NCI-H2196 treated with DMSO at 0.1 percent for 48 hours (cell line): Measurements from ENCODE around the gene CORT.
"Not testable (repeated sequence)": the region's sequence is repeated elsewhere in the genome, so short reads cannot be mapped to it uniquely, and the experiment has no call there.

Experiments used
- DNase-seq: peaks from one replicate; lab custom pipeline; 2025; ENCODE audit not compliant: unreplicated experiment; lab: John Stamatoyannopoulos, UW

The CORT gene

DNA sequence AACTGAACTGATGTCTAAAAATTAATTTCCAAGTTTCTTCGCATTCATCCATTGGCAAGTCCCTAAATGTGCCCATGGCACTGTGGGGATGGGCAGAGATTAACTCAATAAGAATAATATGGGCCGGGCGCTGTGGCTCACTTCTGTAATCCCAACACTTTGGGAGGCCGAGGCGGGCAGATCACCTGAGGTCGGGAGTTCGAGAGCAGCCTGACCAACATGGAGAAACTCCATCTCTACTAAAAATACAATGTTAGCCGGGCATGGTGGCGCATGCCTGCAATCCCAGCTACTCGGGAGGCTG, 24.4 kb downstream of the CORT start:
- not testable (repeated sequence) for DNase-seq

DNA sequence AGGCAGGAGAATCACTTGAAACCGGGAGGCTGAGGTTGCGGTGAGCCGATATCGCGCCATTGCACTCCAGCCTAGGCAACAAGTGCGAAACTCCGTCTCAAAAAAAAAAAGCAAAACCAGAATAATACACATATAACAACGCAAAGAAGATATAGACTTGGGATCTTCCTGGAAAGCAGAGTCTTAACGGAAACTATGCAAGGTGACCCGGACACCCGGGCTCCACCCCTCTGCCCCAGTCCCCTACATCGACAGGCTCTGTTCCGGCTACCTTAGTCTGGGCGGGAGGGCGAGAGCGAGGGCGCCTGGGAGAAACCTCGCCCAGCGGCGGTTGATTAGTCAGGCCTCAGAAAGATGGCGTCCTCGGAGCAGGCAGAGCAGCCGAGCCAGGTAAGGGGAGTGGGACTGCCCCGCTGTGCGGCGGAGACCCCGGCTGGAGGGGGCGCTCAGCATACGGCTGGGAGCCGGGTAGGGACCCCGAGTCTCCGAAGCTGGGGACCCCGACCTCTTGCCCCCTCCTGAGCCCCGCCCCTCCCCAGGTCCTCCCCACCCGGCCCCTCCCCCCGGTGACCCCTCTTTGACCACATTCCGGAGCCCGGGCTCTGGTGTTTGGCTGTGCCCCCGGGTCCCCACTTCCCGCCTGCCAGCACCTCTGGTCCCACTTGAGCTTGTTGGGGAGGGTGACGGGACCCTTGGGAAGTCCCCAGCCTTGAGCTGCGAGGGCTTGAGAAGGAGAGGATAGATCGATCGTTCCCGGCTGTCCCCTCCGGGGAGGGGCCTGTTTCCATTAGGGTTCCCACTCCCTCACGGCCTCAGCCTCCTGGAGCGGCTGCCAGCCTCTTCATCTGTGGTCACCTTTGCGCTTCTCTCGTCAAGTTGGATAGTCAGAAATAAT, 25.0 kb downstream of the CORT start, which contains the start of gene PEX14:
PEX14 (plus strand) TSS at position 338 of the 895 bp plus-strand sequence; CDS start at position 355, 17 bp downstream.
- peak; percentile 82 for DNase-seq

DNA sequence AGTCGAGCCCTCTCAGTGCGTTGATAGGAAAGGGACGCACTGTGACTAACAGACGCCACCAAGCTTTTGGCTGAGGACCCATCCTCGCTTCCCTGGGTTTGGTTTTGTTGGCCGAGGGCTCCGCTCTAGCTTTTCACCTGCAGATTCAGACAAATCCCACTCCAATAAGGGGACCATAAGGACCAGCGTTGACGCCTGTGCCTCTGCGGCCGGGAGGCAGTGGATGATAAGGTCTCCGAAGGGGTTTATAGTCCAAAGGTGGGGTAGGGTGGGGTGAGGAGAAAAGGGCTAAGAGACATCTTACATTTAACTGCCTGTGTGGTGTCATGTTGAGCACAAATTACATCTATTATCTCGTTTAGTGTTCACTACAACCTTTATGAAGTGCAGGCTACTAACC, 25.7 kb downstream of the CORT start:
- no peak for DNase-seq

DNA sequence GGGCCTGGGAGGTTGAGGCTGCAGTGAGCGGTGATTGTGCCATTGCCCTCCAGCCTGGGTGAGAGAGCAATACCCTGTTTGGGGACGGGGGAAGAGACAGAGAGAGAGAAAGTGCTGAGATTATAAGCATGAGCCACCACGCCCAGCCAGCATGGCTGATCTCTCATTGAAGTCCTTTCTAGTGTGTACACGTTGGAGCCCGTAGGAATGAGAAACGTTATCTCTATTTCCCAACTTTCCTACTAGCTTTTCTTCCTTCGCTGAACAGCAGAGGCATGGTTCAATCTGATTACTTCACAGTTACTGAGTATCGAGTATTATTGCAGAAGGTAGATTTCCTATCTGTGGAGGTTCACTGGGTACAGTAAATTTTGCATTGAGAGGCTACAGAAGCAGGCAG, 29.5 kb downstream of the CORT start:
- no peak for DNase-seq

DNA sequence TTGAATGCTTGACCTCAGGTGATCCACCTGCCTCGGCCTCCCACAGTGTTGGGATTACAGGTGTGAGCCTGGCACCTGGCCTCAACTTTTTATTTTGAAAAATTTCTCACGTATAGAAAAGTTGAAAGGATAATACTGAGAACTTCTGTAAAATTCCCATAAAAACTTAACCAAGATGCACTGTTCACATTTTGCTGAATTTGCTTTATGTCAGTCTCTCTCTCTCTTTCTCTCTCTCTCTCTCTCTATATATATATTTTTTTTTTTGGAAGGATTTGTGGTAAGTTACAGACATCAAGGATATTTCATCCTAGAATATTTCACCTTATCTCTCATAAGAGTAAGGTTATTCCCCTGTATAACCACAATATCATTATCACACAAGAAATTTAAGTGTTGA, 30.8 kb downstream of the CORT start:
- no peak for DNase-seq

DNA sequence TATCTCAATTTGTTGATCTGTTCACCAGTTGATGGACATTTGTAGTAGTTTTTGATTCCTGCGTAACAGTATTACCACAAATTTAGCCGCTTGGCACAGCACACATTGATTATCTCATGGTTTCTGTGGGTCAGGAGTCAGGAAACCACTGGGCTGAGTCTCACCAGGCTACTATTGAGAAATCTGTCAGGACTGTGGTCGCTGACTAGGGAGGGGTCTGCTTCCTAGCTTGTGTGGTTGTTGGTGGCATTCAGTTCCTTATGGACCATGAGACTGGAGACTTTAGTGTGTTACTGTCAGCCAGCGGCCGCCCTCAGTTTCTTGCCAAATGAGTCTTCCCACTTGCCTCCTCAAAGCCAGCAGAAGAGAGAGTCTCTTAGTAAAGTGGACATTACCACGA, 34.7 kb downstream of the CORT start:
- DNase-seq, result no peak

DNA sequence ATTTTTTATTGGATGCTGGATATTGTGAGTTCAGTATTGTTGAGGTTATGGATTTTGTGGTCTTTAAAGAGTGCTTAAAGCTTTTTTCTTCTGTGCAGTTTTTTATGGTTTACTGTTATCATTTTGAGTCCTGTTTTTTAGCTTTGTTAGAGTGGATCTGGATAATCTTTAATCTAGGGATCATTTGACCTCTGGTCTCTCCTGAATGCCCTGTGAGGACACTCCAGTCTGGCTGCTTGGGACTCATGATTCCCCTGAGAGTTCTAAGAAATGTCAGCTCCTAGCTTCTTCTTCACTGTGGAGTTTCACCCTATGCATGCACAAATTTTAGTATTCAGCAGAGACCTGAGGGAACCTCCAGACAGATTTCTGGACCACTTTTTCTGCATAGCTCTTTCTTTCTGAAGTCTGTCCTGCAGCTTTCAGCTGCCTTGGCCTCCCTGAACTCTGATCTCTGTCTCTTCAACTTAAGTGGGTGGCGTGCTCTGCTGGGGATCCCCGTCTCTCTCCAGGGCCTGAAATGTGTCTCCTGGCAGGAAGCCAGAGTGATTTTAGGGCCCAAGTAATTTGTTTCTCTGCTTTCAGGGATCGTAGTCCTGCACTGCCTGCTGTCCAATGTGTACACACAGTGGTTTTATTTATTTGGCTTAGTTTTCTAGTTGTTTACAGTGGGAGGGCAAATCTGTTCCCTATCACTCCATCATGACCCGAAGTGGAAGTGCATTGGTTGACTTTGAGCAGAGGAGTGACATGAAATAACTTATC, 39.6 kb downstream of the CORT start:
- no peak for DNase-seq

DNA sequence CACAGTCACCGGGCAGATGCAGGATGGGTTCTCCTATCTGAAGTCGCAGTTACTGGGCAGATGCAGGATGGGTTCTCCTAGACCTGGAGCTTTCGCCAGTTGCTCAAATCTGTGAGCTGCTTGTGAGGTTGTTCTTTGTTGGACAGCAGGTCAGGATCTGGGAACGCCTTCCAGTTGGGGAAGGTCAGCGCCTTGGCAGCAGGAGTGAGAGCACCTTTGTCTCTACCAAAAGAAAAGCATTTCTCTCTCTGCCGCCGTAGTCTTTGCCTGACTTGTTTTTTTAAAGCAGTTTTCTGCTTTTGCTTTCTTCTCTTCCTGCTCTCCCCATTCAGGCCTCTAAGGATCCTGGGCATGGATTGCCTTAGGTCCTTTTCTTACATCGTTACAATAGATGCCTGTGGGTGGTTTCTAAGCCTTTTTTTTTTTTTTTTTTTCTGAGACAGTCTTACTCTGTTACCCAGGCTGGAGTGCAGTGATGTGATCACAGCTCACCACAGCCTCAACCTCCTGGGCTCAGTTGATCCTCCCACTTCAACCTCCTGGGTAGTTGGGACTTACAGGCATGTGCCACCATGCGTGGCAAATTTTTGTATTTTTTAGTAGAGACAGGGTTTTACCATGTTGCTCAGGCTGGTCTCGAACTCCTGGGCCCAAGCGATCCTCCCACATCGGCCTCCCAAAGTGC, 40.6 kb downstream of the CORT start:
- no peak for DNase-seq

DNA sequence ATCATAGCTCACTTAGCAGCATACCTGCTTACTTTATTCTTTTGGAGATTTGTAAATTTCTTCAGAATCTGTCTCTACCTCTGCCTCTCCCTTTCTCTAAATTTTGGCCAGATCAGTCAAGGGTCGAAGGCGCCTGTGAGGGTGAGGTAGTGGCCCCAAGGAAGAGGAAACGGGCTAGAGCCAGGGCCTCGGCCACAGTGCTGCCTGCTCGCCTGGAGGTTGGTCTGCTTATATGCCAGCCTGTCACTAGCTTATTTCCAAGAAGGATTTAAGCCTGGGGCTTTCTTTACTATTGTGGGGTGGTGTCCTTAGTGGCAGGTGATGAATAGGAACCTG, 44.6 kb downstream of the CORT start:
- DNase-seq, result no peak

DNA sequence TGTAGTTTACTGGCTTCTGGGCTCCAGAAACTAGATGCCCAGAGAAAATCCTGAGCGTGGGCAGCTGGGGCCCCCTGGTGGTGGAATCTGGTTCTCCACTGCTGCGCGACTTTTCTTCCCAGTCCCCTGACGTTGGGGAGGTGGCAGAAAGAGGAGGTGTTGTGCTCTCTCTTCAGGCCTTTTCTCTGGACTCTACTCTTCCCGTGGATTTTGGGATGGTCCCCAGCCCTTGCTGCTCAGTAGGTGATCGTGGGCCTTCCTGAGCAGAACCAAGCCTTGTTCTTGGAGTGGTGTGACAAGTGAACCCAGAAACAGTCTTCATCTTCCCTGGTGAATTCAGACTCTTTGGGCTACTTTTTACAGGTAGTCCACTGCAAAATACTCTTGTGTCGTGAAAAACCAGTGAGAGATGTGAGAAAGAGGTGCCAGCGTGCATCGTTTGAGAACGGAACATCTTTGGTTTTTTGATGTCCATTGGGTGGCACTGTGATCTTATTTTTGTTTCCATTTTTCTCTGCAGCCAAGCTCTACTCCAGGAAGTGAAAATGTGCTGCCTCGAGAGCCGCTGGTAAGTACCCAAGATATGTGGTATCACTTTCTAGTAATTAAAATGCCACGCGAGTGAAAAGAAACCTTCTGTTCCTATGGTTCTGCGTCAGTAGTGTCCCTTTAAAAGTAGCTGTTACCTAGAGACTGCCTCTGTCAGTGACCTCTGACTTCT, 45.1 kb downstream of the CORT start:
- DNase-seq, result peak; percentile 76

DNA sequence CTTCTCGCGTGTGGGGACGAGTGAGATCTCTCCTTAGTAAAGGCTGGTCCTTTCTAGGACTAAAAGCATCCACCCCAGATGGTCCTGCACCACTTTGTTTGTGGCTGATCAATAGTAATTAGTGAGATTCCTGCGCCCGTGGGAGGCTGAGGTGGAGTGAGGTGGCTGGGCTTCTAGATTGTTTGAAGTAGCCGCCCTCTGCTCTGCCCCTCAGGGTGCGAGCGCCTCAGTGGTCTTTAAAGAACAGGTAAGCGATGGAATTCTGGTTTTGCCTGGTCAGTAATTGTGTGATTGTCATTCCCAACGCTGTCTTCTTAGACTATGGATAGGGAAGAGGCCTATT, 45.6 kb downstream of the CORT start:
- DNase-seq, result no peak

DNA sequence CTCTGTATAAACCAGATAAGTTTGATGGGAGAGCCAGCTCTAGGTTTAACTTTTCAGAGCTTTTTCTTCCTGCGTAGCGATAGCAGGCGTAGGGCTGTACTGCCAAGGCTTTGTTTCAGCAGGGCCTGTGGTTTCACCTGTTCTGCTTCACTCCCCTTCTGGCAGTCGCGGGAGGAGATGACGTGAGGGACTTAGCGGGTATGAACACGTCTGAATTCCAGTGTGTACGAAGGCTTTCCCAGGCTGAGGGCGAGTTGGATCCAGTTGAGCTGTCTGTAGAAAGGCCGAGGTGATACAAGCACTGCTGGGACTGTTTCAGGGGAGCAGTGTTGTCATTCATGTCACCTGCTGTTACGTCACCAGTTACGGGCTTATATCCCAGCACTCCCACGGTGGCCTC, 46.1 kb downstream of the CORT start:
- DNase-seq, result no peak

DNA sequence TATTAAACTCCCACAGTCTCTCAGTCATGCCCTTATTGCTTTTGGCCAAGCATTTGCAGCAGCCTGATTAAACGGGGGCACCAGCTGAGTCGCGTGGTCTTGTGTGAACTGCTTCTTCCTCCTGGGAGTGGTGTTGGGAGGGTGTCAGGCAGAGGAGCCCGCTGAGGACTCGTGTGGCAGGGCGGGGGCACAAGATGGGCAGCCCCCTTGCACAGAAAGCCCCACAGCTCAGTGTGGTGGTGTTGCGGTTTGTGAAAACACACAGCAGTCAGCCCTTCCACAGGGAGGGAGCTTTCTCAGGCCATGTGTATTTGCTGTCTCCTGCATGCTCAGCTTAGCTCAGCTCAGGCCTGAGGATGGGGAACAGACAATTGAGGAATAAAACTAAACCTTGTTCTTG, 47.3 kb downstream of the CORT start:
- DNase-seq, result no peak

DNA sequence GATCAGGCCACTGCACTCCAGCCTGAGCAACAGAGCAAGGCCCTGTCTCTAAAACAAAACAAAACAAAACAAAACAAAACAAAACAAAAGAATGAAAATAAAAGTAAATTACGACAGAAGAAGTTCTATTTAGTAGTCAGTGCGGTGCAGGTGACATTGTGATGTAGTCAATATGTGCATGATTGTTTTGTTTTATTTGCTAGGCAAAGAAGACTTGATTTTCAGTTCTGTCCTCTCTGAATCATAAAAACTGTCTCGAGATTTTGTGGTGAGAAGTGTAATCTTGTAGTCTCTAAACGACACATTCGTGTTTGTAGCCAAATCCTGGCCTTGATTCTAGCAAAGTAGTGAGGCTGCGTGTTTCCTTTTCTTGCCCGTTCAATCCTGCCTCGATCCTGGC, 48.4 kb downstream of the CORT start:
- no peak for DNase-seq
